Measurements from ENCODE around the gene BAIAP3. TPM values are rescaled to one million over a fixed set of nuclear protein-coding genes. Genes with fewer than 3 reads are reported as not detected.

BAIAP3 gene
- total and polyA plus RNA-seq, 10 of the 15 experiments (the other 5 are each of a cell fraction or from before 2014, with no cell fraction given): 0.03 to 0.56 (median 0.17) TPM; not detected in 3

DNA sequence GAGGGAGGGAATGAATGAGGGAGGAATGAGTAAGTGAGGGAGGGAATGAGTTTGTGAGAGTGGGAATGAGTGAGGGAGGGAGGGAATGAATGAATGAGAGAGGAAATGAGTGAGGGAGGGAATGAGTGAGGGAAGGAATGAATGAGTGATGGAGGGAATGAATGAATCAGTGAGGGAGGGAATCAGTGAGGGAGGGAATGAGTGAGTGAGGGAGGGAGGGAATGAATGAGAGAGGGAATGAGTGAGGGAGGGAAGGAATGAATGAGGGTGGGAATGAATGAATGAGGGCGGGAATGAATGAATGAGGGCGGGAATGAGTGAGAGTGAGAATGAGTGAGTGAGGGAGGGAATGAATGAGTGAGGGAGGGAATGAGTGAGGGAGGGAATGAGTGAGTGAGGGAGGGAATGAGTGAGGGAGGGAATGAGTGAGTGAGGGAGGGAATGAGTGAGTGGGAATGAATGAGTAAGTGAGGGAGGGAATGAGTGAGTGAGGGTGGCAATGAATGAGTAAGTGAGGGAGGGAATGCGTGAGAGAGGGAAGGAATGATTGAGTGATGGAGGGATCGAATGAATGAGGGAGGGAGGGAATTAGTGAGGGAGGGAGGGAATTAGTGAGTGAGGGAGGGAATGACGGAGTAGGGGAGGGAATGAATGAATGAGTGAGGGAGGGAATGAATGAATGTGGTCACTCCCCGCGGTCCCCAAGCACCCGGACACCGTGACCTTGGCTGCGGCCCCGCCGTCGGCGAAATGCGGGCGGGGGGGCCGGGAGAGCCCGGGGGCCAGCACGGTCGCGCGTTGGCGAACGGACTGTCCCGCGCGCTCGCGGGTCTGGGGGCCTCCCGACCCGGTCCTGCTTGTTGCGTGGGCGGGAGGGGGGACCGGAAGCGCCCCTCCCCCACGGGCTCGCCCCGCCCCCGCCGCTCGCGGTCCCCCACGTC is 25.1 kb upstream of the BAIAP3 start (continued):
- TF ChIP-seq, protein P1, sequence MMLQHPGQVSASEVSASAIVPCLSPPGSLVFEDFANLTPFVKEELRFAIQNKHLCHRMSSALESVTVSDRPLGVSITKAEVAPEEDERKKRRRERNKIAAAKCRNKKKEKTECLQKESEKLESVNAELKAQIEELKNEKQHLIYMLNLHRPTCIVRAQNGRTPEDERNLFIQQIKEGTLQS (IDR thresholded peaks at IDR 0.05; ENCODE audit: borderline replicate concordance, extremely low read depth, low read depth, low read length): no peak
- TF ChIP-seq, protein P2, sequence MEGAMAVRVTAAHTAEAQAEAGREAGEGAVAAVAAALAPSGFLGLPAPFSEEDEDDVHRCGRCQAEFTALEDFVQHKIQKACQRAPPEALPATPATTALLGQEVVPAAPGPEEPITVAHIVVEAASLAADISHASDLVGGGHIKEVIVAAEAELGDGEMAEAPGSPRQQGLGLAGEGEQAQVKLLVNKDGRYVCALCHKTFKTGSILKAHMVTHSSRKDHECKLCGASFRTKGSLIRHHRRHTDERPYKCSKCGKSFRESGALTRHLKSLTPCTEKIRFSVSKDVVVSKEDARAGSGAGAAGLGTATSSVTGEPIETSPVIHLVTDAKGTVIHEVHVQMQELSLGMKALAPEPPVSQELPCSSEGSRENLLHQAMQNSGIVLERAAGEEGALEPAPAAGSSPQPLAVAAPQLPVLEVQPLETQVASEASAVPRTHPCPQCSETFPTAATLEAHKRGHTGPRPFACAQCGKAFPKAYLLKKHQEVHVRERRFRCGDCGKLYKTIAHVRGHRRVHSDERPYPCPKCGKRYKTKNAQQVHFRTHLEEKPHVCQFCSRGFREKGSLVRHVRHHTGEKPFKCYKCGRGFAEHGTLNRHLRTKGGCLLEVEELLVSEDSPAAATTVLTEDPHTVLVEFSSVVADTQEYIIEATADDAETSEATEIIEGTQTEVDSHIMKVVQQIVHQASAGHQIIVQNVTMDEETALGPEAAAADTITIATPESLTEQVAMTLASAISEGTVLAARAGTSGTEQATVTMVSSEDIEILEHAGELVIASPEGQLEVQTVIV (IDR thresholded peaks at IDR 0.05; ENCODE audit: borderline replicate concordance, partially characterized antibody): no peak
- peak; percentile 100 for TF ChIP-seq ZNF24 (IDR thresholded peaks at IDR 0.05)
- TF ChIP-seq, protein P3, sequence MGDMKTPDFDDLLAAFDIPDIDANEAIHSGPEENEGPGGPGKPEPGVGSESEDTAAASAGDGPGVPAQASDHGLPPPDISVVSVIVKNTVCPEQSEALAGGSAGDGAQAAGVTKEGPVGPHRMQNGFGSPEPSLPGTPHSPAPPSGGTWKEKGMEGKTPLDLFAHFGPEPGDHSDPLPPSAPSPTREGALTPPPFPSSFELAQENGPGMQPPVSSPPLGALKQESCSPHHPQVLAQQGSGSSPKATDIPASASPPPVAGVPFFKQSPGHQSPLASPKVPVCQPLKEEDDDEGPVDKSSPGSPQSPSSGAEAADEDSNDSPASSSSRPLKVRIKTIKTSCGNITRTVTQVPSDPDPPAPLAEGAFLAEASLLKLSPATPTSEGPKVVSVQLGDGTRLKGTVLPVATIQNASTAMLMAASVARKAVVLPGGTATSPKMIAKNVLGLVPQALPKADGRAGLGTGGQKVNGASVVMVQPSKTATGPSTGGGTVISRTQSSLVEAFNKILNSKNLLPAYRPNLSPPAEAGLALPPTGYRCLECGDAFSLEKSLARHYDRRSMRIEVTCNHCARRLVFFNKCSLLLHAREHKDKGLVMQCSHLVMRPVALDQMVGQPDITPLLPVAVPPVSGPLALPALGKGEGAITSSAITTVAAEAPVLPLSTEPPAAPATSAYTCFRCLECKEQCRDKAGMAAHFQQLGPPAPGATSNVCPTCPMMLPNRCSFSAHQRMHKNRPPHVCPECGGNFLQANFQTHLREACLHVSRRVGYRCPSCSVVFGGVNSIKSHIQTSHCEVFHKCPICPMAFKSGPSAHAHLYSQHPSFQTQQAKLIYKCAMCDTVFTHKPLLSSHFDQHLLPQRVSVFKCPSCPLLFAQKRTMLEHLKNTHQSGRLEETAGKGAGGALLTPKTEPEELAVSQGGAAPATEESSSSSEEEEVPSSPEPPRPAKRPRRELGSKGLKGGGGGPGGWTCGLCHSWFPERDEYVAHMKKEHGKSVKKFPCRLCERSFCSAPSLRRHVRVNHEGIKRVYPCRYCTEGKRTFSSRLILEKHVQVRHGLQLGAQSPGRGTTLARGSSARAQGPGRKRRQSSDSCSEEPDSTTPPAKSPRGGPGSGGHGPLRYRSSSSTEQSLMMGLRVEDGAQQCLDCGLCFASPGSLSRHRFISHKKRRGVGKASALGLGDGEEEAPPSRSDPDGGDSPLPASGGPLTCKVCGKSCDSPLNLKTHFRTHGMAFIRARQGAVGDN (IDR thresholded peaks at IDR 0.05): peak; percentile 38; the same call in 1 of the 2 replicates
- TF ChIP-seq, protein P4, sequence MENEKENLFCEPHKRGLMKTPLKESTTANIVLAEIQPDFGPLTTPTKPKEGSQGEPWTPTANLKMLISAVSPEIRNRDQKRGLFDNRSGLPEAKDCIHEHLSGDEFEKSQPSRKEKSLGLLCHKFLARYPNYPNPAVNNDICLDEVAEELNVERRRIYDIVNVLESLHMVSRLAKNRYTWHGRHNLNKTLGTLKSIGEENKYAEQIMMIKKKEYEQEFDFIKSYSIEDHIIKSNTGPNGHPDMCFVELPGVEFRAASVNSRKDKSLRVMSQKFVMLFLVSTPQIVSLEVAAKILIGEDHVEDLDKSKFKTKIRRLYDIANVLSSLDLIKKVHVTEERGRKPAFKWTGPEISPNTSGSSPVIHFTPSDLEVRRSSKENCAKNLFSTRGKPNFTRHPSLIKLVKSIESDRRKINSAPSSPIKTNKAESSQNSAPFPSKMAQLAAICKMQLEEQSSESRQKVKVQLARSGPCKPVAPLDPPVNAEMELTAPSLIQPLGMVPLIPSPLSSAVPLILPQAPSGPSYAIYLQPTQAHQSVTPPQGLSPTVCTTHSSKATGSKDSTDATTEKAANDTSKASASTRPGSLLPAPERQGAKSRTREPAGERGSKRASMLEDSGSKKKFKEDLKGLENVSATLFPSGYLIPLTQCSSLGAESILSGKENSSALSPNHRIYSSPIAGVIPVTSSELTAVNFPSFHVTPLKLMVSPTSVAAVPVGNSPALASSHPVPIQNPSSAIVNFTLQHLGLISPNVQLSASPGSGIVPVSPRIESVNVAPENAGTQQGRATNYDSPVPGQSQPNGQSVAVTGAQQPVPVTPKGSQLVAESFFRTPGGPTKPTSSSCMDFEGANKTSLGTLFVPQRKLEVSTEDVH (IDR thresholded peaks at IDR 0.05; ENCODE audit: low read depth, partially characterized antibody): no peak
- peak; percentile 33 for TF ChIP-seq LARP7 (IDR thresholded peaks at IDR 0.05)
- TF ChIP-seq PAX5 (IDR thresholded peaks at IDR 0.05; ENCODE audit: borderline replicate concordance, low read depth, low read length): no peak; the same call in 1 of the 2 replicates
- TF ChIP-seq NRF1 (conservative IDR thresholded peaks at IDR 0.05; ENCODE audit: low read depth, low read length): no peak
- TF ChIP-seq NR2C1 (IDR thresholded peaks at IDR 0.05): peak; percentile 47
- TF ChIP-seq CHD1 (IDR thresholded peaks at IDR 0.05; ENCODE audit: low read depth, low read length): no peak
